HepG2 (cell line): ENCODE data around the gene CDR2L. TPM values are rescaled to one million over a fixed set of nuclear protein-coding genes. Genes with fewer than 3 reads are reported as not detected.

ENCODE experiments used
- AKNA ChIP-seq: sonication (generic); formaldehyde crosslinking; IDR thresholded peaks from 2 replicates; pipeline ENCODE4 v1.4.0; 2020; ENCODE audit warnings: missing genetic modification reagents, borderline replicate concordance
- CC2D1A ChIP-seq: sonication (generic); formaldehyde crosslinking; IDR thresholded peaks from 2 replicates; pipeline ENCODE4 v1.8.1; 2023; ENCODE audit warnings: mild to moderate bottlenecking, missing genetic modification reagents
- ETV5 ChIP-seq: IDR thresholded peaks from 2 replicates; pipeline ENCODE4 v1.6.1; 2018; ENCODE audit warnings: missing biosample characterization, missing genetic modification reagents, inconsistent platforms, borderline replicate concordance
- FOXO4 ChIP-seq: sonication (generic); formaldehyde crosslinking; conservative IDR thresholded peaks from 2 replicates; pipeline ENCODE4 v1.8.1; 2023; ENCODE audit warnings: missing genetic modification reagents
- MAZ ChIP-seq, 2 experiments: sonication (generic) in 1 of 2; formaldehyde crosslinking in 1 of 2; IDR thresholded peaks; 2 replicates each; pipeline versions ENCODE4 v1.5.0 to v1.6.1; 2012 to 2020; ENCODE audit warnings: low read depth in 2 of 2, mild to moderate bottlenecking in 2 of 2, borderline replicate concordance in 1 of 2, improper control_type of control experiment in 1 of 2, low read length in 1 of 2, missing genetic modification reagents in 1 of 2, moderate library complexity in 1 of 2
- RARA ChIP-seq: IDR thresholded peaks from 2 replicates; pipeline ENCODE4 v1.6.1; 2016; ENCODE audit warnings: missing genetic modification reagents, missing compliant biosample characterization
- SALL2 ChIP-seq: sonication (generic); formaldehyde crosslinking; IDR thresholded peaks from 2 replicates; pipeline ENCODE4 v1.8.1; 2023; ENCODE audit warnings: mild to moderate bottlenecking, missing genetic modification reagents, inconsistent platforms
- SOX13 ChIP-seq, 3 experiments: fragments of 450-650 bp in 1 of 3; sonication (generic) in 1 of 3; formaldehyde crosslinking in 1 of 3; IDR thresholded peaks in 2 of 3; conservative IDR thresholded peaks in 1 of 3; 2 replicates each; pipeline versions ENCODE4 v1.5.0 to v1.6.1; 2016 to 2020; ENCODE audit warnings: antibody characterized with exemption in 1 of 3, mild to moderate bottlenecking in 1 of 3, missing compliant biosample characterization in 1 of 3, missing genetic modification reagents in 1 of 3, moderate library complexity in 1 of 3
- TCF7L2 ChIP-seq: IDR thresholded peaks from 2 replicates; pipeline ENCODE4 v1.6.1; 2011; ENCODE audit warnings: mild to moderate bottlenecking, low read depth, low read length, moderate library complexity
- ZNF282 ChIP-seq: fragments of 450-650 bp; IDR thresholded peaks from 2 replicates; pipeline ENCODE4 v1.6.1; 2018; ENCODE audit not compliant: partially characterized antibody
- polyA plus RNA-seq, 8 experiments: library from polyadenylated mRNA; depleted of rRNA in 3 of 8; stranded (reverse) in 7 of 8; unstranded in 1 of 8; fragments of >200 nt; fragmentation: Illumina TruSeq in 4 of 8; extraction: Trizol in 4 of 8; gene quantifications; 2 replicates each; pipeline versions ENCODE4 v1.2.1 to v1.2.3, GENCODE V29; 2011 to 2016; ENCODE audit warnings: low read depth in 4 of 8, missing spikeins in 1 of 8, mixed read lengths in 1 of 8; ENCODE audit not compliant: insufficient read depth in 1 of 8
- total RNA-seq, 5 experiments: library from RNA; depleted of rRNA; stranded (reverse); fragments of >200 nt; fragmentation: Illumina TruSeq; extraction: Trizol; gene quantifications; 2 replicates each; pipeline ENCODE4 v1.2.3, GENCODE V29; 2016; ENCODE audit warnings: low read depth in 1 of 5
- TF ChIP-seq, protein P1 (sequence below): sonication (generic); formaldehyde crosslinking; IDR thresholded peaks from 2 replicates; pipeline ENCODE4 v1.4.0; 2020; ENCODE audit warnings: missing genetic modification reagents
- TF ChIP-seq, protein P2 (sequence below), 2 experiments: sonication (generic) in 1 of 2; formaldehyde crosslinking in 1 of 2; IDR thresholded peaks; 2 replicates each; pipeline versions ENCODE4 v1.5.1 to v1.6.1; 2011 to 2020; ENCODE audit warnings: borderline replicate concordance in 1 of 2, low read depth in 1 of 2, low read length in 1 of 2, mild to moderate bottlenecking in 1 of 2, missing genetic modification reagents in 1 of 2, moderate library complexity in 1 of 2
- TF ChIP-seq, protein P3 (sequence below): sonication (generic); formaldehyde crosslinking; IDR thresholded peaks from 2 replicates; pipeline ENCODE4 v1.8.0; 2022; ENCODE audit warnings: mild to moderate bottlenecking, missing genetic modification reagents

The CDR2L gene
- total and polyA plus RNA-seq, 2 of the 13 experiments (the other 11 are each of a cell fraction or from before 2014, with no cell fraction given): 1.9 to 2.1 TPM

DNA sequence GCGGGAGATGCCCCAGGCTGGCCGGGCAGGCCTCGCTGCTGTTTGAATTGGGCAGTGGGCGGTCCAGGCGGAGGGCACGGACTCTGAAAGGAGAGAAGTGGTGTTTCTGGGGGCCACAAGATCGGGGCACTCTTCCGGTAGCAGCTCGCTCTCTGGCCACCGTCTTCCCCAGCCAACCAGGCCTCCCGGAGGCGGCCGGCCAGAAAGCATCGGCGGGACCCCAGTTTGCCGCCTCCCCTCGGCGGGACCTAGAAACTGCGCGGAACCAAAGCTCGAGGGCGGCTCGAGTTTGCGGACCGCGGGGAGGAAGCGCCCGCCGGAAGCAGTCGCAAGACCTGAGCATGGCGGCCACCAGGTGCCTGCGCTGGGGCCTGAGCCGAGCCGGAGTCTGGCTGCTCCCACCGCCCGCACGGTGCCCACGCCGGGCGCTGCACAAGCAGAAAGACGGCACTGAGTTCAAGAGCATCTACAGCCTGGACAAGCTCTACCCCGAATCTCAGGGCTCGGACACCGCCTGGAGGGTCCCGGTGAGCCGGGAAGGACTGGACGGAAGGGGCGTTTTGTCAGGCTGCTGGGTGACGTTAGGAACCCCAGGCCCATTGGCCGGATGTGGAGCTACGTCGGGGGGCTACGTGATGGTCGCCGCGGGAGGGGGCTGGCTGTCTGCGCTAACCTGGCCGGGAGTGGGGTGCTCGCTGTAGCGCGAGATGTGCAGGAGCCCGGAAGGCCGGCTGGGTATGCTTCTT lies 25.1 kb downstream of the CDR2L start, which contains the start of gene MRPL58 (continued):
- TF ChIP-seq FOXO4: no peak
- TF ChIP-seq, protein P1, sequence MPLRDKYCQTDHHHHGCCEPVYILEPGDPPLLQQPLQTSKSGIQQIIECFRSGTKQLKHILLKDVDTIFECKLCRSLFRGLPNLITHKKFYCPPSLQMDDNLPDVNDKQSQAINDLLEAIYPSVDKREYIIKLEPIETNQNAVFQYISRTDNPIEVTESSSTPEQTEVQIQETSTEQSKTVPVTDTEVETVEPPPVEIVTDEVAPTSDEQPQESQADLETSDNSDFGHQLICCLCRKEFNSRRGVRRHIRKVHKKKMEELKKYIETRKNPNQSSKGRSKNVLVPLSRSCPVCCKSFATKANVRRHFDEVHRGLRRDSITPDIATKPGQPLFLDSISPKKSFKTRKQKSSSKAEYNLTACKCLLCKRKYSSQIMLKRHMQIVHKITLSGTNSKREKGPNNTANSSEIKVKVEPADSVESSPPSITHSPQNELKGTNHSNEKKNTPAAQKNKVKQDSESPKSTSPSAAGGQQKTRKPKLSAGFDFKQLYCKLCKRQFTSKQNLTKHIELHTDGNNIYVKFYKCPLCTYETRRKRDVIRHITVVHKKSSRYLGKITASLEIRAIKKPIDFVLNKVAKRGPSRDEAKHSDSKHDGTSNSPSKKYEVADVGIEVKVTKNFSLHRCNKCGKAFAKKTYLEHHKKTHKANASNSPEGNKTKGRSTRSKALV (CRISPR knock-in tag): no peak; the same call in none of the 2 replicates
- TF ChIP-seq AKNA (CRISPR knock-in tag): no peak; the same call in 1 of the 2 replicates
- peak; percentile 97 for TF ChIP-seq SALL2 (CRISPR knock-in tag)
- peak; percentile 88 for TF ChIP-seq ETV5
- TF ChIP-seq, protein P2, sequence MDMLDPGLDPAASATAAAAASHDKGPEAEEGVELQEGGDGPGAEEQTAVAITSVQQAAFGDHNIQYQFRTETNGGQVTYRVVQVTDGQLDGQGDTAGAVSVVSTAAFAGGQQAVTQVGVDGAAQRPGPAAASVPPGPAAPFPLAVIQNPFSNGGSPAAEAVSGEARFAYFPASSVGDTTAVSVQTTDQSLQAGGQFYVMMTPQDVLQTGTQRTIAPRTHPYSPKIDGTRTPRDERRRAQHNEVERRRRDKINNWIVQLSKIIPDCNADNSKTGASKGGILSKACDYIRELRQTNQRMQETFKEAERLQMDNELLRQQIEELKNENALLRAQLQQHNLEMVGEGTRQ (IDR thresholded peaks at IDR 0.05; ENCODE audit: low read depth, low read length): no peak
- TF ChIP-seq, protein P2 (CRISPR knock-in tag; IDR thresholded peaks at IDR 0.05; ENCODE audit: borderline replicate concordance): peak; percentile 25; the same call in 1 of the 2 replicates
- TF ChIP-seq ZNF282: no peak
- peak; percentile 59 for TF ChIP-seq RARA (CRISPR knock-in tag)
- peak; percentile 55 for TF ChIP-seq MAZ (IDR thresholded peaks at IDR 0.05; ENCODE audit: borderline replicate concordance, low read depth, low read length)
- TF ChIP-seq MAZ (CRISPR knock-in tag; IDR thresholded peaks at IDR 0.05; ENCODE audit: low read depth): peak; percentile 90
- peak; percentile 35 for TF ChIP-seq SOX13 (IDR thresholded peaks at IDR 0.05)
- TF ChIP-seq SOX13 (CRISPR knock-in tag; conservative IDR thresholded peaks at IDR 0.05 in 1 of 2, IDR thresholded peaks at IDR 0.05 in 1 of 2): peak in 1 of 2 experiments; percentile 69; a peak in 2 of 4 replicates
- no peak for TF ChIP-seq TCF7L2
- TF ChIP-seq CC2D1A: no peak; the same call in 1 of the 2 replicates
- TF ChIP-seq, protein P3, sequence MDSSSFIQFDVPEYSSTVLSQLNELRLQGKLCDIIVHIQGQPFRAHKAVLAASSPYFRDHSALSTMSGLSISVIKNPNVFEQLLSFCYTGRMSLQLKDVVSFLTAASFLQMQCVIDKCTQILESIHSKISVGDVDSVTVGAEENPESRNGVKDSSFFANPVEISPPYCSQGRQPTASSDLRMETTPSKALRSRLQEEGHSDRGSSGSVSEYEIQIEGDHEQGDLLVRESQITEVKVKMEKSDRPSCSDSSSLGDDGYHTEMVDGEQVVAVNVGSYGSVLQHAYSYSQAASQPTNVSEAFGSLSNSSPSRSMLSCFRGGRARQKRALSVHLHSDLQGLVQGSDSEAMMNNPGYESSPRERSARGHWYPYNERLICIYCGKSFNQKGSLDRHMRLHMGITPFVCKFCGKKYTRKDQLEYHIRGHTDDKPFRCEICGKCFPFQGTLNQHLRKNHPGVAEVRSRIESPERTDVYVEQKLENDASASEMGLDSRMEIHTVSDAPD: no peak
